Islet of Langerhans (tissue), 1 donor: Measurements from ENCODE around the gene PSD4.

Source experiments
- FAIRE-seq: peaks from one replicate; lab custom pipeline; 2011; peaks lifted over from hg19 to GRCh38; lab: Jason Lieb, UNC

PSD4 gene

DNA sequence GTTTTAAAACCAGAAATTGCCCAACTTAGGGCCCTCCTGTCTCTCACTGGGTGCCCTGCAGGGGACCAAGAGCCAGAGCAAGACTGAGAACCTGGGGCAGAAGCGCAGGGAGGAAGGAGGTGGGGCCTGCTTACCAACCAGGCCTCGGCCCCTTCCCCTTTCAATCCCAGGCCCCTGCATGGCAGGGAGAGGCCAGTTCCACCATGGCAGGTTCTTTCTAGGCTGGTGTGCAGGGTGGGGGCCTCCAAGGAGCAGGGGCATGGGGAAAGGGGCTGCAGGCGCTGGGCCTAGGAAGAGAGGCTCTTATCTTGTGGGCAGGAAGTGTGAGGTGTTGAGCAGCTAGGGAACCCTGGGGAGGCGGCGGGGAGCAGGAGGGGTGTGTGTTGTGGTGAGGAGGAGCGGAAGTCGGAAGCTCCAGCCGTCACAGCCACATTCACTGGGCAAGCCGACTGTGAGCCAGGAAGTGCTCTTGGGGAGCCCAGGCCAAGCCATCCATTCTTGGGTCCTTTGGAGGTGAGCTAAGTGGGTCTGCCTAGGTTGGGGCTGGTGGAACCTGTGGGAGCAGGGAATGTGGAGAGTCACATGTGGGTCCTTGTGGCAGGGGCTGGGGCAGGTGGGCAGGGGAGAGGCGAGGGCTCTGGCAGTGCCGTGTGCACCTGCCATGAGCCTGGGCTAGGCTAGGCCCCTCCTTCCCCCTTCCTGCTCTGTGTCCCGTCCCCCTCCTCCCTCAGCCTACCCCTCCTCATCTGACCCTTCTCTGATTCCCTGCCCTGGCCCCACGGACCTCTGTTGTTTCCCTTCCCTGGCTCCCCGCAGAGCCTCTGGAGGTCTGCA, at the start of gene PSD4:
TSS of gene PSD4 (plus strand) at position 430 of the 834 bp plus-strand sequence. CDS start 8,486 bp downstream, outside the sequence.
- no peak for FAIRE-seq

DNA sequence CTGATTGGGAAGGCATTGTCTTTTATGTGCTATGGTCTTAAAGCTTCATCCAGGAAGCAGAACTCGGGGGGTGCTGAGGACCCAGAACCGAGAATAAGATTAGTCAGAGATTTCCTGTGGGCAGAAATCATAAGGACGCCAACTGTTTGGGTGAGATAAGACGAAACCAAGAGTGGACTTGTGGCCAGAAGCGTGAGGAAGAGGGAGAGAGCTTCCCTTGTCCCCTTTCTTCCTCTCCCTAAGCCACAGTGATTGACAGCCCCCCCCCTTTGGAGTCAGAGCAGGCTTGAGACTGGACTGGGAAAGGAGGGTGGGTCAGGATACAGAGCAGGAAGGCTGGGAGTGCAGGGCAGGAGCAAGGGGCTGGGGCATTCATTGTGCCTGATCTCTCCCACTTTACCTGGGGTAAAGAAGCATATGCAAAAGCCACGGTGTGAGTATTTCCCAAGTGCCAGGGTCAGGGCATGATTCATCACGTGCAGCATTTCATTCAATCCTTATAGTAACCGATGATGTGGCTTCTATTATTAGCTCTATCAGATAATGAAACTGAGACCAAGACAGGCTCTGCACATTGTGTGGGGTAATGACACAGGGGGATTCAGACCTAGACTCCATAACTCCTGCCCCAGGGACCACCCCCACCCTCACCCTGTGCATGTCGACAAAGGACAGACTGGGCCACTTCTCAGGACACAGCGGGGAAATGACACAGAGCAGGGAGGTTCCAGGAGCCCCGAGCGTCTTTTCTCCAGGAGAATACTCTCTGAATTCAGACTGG, 49.4 kb upstream of the PSD4 start:
- FAIRE-seq = no peak

DNA sequence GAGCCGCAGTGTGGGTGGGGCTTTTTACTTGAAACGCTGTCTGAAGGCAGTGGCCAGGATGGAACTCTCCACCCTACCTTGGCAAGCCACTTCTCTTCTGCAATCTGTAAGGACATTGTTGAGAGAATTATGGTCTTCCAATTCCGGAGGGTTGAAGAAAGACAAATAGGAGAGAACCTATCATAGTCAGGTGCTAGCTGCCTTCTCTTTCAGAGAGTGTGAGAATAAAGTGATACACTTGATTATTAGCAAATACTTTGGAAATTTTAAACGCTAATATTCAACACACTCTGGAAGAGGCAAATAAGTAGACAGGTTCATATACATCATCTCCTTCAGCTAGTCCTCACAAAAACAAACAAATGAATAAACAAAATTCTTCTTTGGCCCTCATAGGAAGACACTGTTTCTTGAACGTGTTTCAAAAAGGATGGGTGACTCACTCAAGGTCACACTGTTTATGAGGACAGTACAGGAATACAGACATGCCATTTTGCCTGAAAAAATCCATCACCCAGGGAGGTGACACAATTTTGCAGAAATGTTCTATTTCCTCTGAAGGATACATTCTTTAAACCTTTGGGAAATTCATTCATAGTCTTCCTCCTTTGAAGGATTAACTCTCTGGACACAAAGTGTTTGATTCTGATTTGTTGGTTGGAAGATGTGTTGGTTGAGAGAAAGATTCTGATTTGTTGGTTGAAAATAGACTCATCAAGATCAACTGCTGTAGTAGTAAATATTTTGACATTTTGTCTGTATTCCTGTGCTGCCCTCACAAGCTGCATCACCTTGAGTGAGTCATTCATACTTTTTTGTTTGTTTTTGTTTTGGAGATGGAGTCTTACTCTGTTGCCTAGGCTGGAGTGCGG, 48.6 kb upstream of the PSD4 start:
- FAIRE-seq = no peak

DNA sequence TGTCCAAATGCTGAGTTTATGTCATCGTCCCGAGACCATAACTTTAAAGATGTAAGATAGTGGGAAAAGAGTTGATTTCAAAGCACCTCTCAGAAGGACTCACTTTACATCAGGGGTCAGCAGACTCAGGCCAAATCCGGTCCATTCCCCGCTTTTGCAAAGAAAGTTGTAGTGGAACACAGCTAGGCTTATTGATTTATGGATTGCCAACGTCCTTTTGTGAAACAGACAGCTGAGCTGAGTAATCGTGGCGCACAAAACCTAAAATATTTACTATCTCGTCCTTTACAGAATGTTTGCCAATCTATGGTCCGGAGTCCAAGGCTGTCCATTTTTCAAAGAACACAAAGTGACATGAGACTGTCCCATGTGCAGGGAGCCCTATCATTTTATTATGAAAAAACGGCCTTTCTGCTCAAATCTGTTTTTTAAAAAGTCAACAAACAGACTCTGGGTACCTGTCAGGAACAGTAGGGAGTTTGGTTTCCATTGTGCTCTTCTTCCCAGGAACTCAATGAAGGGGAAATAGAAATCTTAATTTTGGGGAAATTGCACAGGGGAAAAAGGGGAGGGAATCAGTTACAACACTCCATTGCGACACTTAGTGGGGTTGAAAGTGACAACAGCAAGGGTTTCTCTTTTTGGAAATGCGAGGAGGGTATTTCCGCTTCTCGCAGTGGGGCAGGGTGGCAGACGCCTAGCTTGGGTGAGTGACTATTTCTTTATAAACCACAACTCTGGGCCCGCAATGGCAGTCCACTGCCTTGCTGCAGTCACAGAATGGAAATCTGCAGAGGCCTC, 46.7 kb upstream of the PSD4 start, which contains the start of gene IL1RN:
TSS of gene IL1RN (plus strand) at position 754 of the 801 bp plus-strand sequence. CDS start at position 781, 27 bp downstream.
- no peak for FAIRE-seq

DNA sequence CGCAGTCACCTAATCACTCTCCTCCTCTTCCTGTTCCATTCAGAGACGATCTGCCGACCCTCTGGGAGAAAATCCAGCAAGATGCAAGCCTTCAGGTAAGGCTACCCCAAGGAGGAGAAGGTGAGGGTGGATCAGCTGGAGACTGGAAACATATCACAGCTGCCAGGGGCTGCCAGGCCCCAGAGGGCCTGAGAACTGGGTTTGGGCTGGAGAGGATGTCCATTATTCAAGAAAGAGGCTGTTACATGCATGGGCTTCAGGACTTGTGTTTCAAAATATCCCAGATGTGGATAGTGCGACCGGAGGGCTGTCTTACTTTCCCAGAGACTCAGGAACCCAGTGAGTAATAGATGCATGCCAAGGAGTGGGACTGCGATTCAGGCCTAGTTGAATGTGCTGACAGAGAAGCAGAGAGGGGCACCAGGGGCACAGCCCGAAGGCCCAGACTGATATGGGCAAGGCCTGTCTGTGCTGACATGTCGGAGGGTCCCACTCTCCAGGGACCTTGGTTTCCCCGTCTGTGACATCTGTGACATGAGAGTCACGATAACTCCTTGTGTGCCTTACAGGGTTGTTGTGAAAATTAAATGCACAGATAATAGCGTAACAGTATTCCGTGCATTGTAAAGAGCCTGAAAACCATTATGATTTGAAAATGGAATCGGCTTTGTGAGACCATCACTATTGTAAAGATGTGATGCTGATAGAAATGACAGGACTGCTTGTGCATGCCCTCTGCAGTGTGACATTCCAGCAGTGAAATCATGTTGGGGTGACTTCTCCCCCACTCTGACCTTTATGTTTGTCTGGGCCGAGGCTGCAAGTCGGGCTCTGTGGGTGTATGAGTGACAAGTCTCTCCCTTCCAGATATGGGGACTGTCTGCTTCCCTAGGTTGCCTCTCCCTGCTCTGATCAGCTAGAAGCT, 45.9 kb upstream of the PSD4 start:
- no peak for FAIRE-seq

DNA sequence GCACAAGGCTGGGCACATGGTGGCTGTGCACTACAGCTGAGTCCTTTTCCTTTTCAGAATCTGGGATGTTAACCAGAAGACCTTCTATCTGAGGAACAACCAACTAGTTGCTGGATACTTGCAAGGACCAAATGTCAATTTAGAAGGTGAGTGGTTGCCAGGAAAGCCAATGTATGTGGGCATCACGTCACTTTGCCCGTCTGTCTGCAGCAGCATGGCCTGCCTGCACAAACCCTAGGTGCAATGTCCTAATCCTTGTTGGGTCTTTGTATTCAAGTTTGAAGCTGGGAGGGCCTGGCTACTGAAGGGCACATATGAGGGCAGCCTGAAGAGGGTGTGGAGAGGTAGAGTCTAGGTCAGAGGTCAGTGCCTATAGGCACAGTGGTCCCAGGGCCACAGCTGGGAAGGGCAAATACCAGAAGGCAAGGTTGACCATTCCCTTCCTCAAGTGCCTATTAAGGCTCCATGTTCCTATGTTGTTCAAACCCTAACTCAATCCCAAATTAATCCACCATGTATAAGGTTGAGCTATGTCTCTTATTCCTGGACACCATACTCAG, 44.2 kb upstream of the PSD4 start:
- FAIRE-seq = no peak

DNA sequence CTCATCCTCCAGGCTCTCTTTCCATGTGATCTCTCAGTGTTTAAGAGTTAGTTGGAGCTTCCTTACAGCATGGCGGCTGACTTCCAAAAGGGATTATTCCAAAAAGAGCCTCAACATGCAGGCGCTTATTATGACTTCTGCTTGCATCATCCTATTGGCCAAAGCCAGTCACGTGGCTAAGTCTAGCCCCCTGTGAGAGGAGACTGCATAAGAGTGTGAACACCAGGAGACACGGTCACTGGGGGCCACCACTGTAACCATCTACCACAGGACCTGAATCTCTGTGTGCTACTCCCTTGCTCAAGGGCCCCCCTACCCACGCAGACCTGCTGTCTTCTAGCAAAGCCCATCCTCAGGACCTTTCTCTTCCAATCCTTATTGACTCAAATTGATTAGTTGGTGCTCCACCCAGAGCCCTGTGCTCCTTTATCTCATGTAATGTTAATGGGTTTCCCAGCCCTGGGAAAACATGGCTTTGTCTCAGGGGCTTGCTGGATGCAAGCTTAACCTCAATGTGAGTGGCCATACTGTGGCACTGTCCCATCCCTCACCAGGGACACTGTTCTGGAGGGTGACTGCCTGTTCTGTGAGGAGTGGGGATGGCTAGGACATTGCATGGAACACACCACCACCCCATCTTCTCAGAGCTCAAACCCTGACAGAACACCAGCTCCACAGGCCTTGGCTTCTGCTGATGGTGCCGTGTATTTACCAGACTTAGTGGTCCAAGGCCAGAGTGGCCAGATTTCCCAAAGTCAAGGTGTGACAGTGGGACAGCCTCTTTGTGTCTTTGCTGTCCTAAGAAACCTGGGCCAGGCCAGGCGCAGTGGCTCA, 42.2 kb upstream of the PSD4 start:
- no peak for FAIRE-seq

DNA sequence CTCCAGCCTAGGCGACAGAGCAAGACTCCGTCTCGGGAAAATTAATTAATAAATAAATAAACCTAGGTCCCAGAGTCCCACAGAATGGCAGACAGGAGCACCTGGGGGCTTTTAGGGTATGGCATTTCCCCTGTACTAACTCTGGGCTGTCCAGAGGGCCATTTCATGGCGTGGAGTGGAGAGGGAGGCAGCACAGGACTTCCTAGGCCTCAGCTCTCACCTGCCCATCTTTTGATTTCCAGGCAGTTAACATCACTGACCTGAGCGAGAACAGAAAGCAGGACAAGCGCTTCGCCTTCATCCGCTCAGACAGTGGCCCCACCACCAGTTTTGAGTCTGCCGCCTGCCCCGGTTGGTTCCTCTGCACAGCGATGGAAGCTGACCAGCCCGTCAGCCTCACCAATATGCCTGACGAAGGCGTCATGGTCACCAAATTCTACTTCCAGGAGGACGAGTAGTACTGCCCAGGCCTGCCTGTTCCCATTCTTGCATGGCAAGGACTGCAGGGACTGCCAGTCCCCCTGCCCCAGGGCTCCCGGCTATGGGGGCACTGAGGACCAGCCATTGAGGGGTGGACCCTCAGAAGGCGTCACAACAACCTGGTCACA, 41.3 kb upstream of the PSD4 start:
- FAIRE-seq = no peak

DNA sequence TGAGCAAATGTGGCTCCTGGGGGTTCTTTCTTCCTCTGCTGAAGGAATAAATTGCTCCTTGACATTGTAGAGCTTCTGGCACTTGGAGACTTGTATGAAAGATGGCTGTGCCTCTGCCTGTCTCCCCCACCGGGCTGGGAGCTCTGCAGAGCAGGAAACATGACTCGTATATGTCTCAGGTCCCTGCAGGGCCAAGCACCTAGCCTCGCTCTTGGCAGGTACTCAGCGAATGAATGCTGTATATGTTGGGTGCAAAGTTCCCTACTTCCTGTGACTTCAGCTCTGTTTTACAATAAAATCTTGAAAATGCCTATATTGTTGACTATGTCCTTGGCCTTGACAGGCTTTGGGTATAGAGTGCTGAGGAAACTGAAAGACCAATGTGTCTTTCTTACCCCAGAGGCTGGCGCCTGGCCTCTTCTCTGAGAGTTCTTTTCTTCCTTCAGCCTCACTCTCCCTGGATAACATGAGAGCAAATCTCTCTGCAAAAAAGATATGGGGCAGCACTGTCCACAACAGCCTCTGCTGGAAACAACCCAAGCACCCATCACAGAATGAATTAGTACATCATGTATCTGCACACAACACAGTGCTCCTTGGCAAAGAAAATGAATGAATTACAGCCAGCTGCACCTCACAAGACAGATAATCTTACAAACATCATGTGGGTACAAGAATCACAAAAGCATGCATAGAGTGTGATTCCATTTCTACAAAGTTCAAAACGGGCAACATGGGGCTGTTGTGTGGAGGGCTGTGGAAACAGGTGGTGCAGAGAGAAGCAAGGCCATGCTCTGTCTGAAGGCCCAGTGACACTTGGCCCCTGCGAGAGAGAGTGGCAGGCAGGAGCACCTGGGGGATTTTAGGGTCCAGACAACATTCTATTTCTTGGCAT, 39.8 kb upstream of the PSD4 start:
- FAIRE-seq = no peak

DNA sequence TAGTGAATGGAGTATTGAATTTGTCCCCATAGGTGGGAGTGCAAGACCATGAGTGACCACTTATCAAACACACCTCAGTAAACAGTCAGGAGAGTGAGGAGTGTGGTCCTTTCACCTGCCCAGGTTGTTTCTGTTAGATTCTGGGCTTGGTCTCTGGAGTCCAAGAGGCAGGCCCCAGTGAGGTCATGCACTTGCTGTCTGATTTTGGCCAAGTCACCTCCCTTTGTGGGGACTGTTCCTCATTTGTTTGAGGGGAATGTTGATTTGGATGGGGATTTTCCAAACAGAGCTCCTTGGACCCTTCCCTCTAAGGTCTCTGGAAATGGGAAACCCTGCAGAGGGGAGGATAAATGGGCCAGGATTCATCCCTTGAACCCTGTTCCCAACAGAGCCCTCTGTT, 39.1 kb upstream of the PSD4 start:
- FAIRE-seq = no peak

DNA sequence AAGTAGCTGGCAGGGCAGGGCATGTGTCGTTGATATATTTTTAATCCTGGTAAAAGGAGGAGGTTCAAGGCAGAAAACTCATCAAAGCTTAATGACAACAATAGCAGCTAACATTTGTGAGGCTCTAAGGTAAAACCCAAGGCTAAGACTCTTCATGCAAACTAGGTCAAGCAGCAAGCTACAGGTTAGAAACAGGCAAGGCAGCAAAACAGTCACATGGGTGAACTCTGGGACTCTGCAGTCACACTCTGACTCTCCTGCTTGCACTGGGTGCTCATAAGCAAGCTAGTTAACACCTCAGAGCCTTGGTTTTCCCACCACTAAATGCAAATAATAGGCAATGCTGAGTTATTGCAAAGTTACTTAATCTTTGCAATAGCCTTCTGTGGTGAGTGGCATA, 38.5 kb upstream of the PSD4 start:
- FAIRE-seq = no peak

DNA sequence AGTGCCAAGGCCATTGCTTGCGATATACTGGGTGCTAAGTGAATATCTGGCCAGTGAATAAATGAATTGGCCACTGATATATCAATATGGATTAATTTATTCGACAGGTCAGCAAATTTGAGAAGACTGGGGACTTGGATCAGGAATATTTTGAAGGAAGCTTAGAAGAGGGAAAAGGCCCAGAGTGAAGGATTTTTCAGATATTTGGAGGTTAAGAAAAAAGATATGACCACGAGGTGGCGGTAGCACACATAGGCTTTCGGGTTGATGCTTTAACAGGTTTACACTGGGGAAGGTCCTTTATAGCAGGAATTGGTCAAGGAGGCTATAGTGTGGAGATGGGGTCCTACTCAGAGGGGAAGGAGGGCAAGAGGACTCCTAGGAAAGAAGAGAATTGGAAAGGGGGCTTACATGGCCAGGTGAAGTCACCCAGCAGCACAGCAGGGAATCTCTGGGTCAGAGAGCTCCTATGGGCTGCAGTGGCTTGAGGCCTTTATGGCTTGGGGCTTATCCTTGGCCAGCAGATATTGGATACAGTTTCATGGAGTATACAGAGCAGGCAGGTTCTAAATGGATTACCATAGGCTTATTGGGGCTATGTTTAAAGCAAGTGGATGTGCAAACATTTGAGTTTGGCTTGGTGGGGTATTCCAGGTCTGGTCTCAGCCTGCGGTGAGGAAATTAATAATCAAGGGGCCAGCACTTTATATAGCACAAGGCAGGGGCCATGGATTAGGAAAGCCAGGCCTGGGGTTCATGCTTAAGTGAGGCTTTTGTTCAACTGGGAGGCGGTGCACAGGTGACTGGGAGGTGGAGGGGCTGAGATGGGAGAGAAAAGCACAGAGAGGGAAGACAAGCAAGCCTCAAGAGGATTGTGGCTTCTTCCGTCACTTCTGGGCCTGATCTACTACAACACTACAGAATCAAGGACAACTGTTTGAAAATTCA, 36.7 kb upstream of the PSD4 start:
- peak; percentile 85 for FAIRE-seq

DNA sequence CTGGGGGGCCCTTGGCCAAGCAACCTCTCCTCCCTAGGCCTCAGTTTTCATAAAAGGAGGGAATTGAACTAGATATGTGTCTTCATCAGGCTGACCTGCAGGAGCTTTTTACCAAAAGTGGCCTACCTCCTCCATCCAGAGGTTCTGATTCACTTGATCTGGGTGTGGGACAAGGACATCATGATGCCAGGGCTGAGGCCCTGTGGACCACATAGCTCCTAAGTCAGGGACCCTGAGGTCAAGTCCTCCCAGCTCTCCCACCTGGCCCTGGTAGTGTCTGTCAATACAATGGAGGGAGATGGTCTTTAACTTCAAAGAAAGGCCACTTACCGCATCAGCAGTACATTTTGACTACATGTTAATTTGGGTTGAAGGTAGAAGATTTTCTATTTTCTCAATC, 35.9 kb upstream of the PSD4 start:
- FAIRE-seq = no peak

DNA sequence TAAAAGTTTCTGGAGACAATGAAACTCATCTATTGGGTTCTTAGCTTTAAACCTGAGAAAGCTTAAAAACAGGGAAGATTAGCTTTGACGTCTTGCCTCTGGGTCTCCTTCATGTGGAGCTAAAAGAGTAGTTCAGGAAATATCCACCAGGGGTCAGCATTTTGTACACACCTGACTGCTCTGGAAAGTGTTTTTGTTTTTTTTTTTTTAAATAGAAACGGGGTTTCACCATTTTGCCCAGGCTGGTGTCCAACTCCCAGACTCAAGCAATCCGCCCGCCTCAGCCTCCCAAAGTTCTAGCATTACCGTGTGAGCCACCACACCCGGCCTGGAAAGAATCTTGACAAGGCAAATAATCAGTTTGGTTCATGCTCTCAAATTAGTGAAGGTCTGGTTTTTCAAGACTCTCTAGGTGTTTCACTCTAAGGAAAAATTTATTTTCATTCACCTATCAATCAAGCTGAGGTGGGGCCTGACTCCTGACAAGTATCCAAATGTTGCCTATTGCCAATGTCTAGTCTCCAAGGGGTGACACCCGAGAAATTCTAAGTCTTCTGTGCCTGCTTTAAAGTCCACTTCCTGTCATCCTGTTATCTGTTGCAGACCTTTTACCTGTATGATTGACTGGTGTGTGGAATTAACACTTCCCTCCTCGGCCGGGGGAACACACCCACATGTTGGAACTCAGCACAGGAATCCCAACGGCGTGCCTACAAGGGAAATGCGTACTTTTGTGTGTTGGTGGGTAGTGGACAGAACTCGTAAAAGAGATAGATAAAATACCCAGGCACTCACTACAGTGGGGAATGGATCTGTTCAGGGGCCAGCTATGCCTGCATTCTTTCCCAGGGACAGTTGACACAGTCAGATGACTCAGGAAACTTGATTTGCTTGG, 35.1 kb upstream of the PSD4 start:
- FAIRE-seq = peak; percentile 98

DNA sequence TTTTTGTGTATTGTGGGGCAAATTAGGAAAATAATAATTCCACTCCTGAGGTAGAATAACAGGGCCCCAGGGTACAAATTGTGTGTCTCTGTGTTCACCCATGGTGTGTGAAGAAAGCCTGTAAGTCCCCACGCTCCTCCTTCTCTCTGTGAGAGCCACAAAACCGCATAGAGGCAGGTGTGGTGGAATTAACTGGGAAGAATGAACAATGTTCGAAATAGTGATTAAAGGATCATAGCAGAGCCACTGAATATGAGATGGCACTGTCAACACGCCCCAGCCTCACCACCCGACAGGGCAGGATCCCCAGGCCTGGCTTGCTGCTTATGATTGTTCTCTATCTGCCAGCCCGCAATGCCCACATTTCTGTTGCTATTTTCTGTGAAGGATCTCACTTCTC, 32.3 kb upstream of the PSD4 start:
- no peak for FAIRE-seq
